ENCODE results near the gene SLC37A3.

GRCh38 chr7:140285938-140286337 is 112.4 kb downstream of the SLC37A3 start:
- TF ChIP-seq NFE2L1 (CRISPR knock-in tag; IDR thresholded peaks at IDR 0.05; ENCODE audit: borderline replicate concordance) (no peak), CSRNP1 (CRISPR knock-in tag; IDR thresholded peaks at IDR 0.05) (no peak), ZNF138 (CRISPR knock-in tag; IDR thresholded peaks at IDR 0.05; ENCODE audit: low read depth) (no peak), PBX3 (CRISPR knock-in tag; IDR thresholded peaks at IDR 0.05; ENCODE audit: borderline replicate concordance) (no peak), ZMYM3 (CRISPR knock-in tag; IDR thresholded peaks at IDR 0.05) (no peak), EZH2 (conservative IDR thresholded peaks at IDR 0.05; ENCODE audit: low read depth, low read length) (no peak), POLR2A (IDR thresholded peaks at IDR 0.05; ENCODE audit: insufficient read depth in 1 of 2, low read depth in 2 of 2, low read length in 2 of 2) (no peak)

Measured in HepG2 (cell line).